ENCODE data around the gene OR2Z1.

GRCh38 chr19:8699908-8700307 is 21.5 kb upstream of the OR2Z1 start:
- TF ChIP-seq, protein P1, sequence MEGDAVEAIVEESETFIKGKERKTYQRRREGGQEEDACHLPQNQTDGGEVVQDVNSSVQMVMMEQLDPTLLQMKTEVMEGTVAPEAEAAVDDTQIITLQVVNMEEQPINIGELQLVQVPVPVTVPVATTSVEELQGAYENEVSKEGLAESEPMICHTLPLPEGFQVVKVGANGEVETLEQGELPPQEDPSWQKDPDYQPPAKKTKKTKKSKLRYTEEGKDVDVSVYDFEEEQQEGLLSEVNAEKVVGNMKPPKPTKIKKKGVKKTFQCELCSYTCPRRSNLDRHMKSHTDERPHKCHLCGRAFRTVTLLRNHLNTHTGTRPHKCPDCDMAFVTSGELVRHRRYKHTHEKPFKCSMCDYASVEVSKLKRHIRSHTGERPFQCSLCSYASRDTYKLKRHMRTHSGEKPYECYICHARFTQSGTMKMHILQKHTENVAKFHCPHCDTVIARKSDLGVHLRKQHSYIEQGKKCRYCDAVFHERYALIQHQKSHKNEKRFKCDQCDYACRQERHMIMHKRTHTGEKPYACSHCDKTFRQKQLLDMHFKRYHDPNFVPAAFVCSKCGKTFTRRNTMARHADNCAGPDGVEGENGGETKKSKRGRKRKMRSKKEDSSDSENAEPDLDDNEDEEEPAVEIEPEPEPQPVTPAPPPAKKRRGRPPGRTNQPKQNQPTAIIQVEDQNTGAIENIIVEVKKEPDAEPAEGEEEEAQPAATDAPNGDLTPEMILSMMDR (IDR thresholded peaks at IDR 0.05) = no peak
- TF ChIP-seq POLR2A (IDR thresholded peaks at IDR 0.05) = no peak
